Stimulated activated naive CD8-positive, alpha-beta T cell treated with anti-CD3 and anti-CD28 coated beads, Interleukin-15, amount 100 ng/mL, for 72 hours (primary cell): ENCODE measurements around the gene IDH3G.

Experiments
- ATAC-seq: fragments of 150-1000 bp; cut with Tn5 transposase; 2 replicates; pipeline ENCODE4 v1.10.0; 2021; ENCODE audit warnings: mild to moderate bottlenecking, moderate library complexity
- DNase-seq, 2 donors: peaks; one replicate each; pipeline ENCODE4 v3.0.0; 2021 to 2022
- H3K27ac Mint-ChIP-seq, 2 donors: one replicate each; pipeline ENCODE4 v1.8.0; 2022; ENCODE audit warnings: mild to moderate bottlenecking in 2 of 2, mixed read lengths in 2 of 2, moderate library complexity in 2 of 2
- H3K27me3 Mint-ChIP-seq: one replicate; pipeline ENCODE4 v1.8.0; 2022; ENCODE audit warnings: mixed read lengths
- H3K4me1 Mint-ChIP-seq: one replicate; pipeline ENCODE4 v1.8.0; 2022; ENCODE audit warnings: mild to moderate bottlenecking, mixed read lengths
- H3K4me3 Mint-ChIP-seq, 2 donors: one replicate each; pipeline ENCODE4 v1.8.0; 2022; ENCODE audit warnings: mild to moderate bottlenecking in 2 of 2, mixed read lengths in 2 of 2, moderate library complexity in 1 of 2
- H3K9me3 Mint-ChIP-seq, 2 donors: one replicate each; pipeline ENCODE4 v1.8.0; 2022; ENCODE audit warnings: mixed read lengths in 2 of 2

The IDH3G gene

GRCh38 chrX:153802513-153803045 is 8.4 kb upstream of the IDH3G start:
- Mint-ChIP-seq H3K4me3 (no peak overlapping the region), H3K27me3 (no peaks in the 10 kb centered on the region), H3K9me3 (no peaks in the 10 kb centered on the region), H3K27ac (no peak overlapping the region), H3K4me1 (peaks cover 11% of the 10 kb centered on the region)
- DNase-seq (no peak), ATAC-seq (peak; percentile 14)

- Mint-ChIP-seq H3K27ac (no peak overlapping the region), H3K9me3 (no peaks in the 10 kb centered on the region), H3K4me3 (no peak overlapping the region), H3K4me1 (peaks cover 16% of the 10 kb centered on the region), H3K27me3 (no peaks in the 10 kb centered on the region)
- DNase-seq (no peak), ATAC-seq (no peak)
Observed at GRCh38 chrX:153801669-153802068, 7.5 kb upstream of the IDH3G start.

- Mint-ChIP-seq H3K27ac (no peak overlapping the region), H3K4me3 (no peak overlapping the region), H3K9me3 (no peaks in the 10 kb centered on the region), H3K27me3 (no peaks in the 10 kb centered on the region), H3K4me1 (peaks cover 25% of the 10 kb centered on the region)
- DNase-seq (no peak), ATAC-seq (no peak)
Observed at GRCh38 chrX:153800746-153801145, 6.6 kb upstream of the IDH3G start.

GRCh38 chrX:153800177-153800722 is 6.1 kb upstream of the IDH3G start:
- H3K9me3 Mint-ChIP-seq = no peaks in the 10 kb centered on the region
- no peaks in the 10 kb centered on the region for H3K27me3 Mint-ChIP-seq
- peaks cover 27% of the 10 kb centered on the region for H3K4me1 Mint-ChIP-seq
- no peak overlapping the region for H3K4me3 Mint-ChIP-seq
- ATAC-seq (peak; percentile 3), DNase-seq (no peak)
- no peak overlapping the region for H3K27ac Mint-ChIP-seq

GRCh38 chrX:153799326-153799725 is 5.2 kb upstream of the IDH3G start:
- H3K4me1 Mint-ChIP-seq = peaks cover 32% of the 10 kb centered on the region
- no peaks in the 10 kb centered on the region for H3K27me3 Mint-ChIP-seq
- DNase-seq (no peak), ATAC-seq (no peak)
- H3K27ac Mint-ChIP-seq = no peak overlapping the region
- H3K9me3 Mint-ChIP-seq = no peaks in the 10 kb centered on the region
- H3K4me3 Mint-ChIP-seq = no peak overlapping the region

- DNase-seq = no peak
- no peak for ATAC-seq
- H3K27me3 Mint-ChIP-seq = no peaks in the 10 kb centered on the region
- no peak overlapping the region for H3K27ac Mint-ChIP-seq
- peaks cover 37% of the 10 kb centered on the region for H3K4me1 Mint-ChIP-seq
- no peaks in the 10 kb centered on the region for H3K9me3 Mint-ChIP-seq
- H3K4me3 Mint-ChIP-seq = no peak overlapping the region
Observed at GRCh38 chrX:153797415-153798015, 3.3 kb upstream of the IDH3G start.

- H3K27me3 Mint-ChIP-seq = no peaks in the 10 kb centered on the region
- H3K4me3 Mint-ChIP-seq = peak overlapping the region; percentile 94 to 99
- peaks cover 37% of the 10 kb centered on the region for H3K4me1 Mint-ChIP-seq
- DNase-seq (peak; percentile 15 to 28), ATAC-seq (peak; percentile 22)
- H3K27ac Mint-ChIP-seq = peak overlapping the region; percentile 87 to 94
- no peaks in the 10 kb centered on the region for H3K9me3 Mint-ChIP-seq
Observed at GRCh38 chrX:153794897-153795816, 982 bp upstream of the IDH3G start.

GRCh38 chrX:153793291-153793690 is 884 bp downstream of the IDH3G start:
- no peak for DNase-seq
- Mint-ChIP-seq H3K4me1 (peaks cover 35% of the 10 kb centered on the region), H3K27ac (peak overlapping the region; percentile 82 to 97), H3K27me3 (no peaks in the 10 kb centered on the region), H3K9me3 (no peaks in the 10 kb centered on the region), H3K4me3 (peak overlapping the region; percentile 94 to 99)
- ATAC-seq = no peak

- no peak for DNase-seq
- Mint-ChIP-seq H3K27me3 (no peaks in the 10 kb centered on the region), H3K9me3 (no peaks in the 10 kb centered on the region), H3K4me1 (peaks cover 32% of the 10 kb centered on the region), H3K4me3 (no peak overlapping the region), H3K27ac (no peak overlapping the region)
- ATAC-seq = no peak
Observed at GRCh38 chrX:153792368-153792767, 1.8 kb downstream of the IDH3G start.

GRCh38 chrX:153791104-153791852 is 2.9 kb downstream of the IDH3G start:
- Mint-ChIP-seq H3K27me3 (no peaks in the 10 kb centered on the region), H3K9me3 (no peaks in the 10 kb centered on the region), H3K4me1 (peaks cover 23% of the 10 kb centered on the region), H3K4me3 (no peak overlapping the region), H3K27ac (no peak overlapping the region)
- ATAC-seq = no peak
- DNase-seq = no peak

GRCh38 chrX:153789654-153790053 is 4.5 kb downstream of the IDH3G start:
- ATAC-seq (no peak), DNase-seq (no peak)
- H3K27ac Mint-ChIP-seq = no peak overlapping the region
- H3K4me1 Mint-ChIP-seq = peaks cover 11% of the 10 kb centered on the region
- no peaks in the 10 kb centered on the region for H3K9me3 Mint-ChIP-seq
- H3K27me3 Mint-ChIP-seq = no peaks in the 10 kb centered on the region
- no peak overlapping the region for H3K4me3 Mint-ChIP-seq

- no peaks in the 10 kb centered on the region for H3K4me1 Mint-ChIP-seq
Observed at GRCh38 chrX:153786669-153787068, 7.5 kb downstream of the IDH3G start.

GRCh38 chrX:153784325-153784967 is 9.7 kb downstream of the IDH3G start:
- Mint-ChIP-seq H3K4me1 (peaks cover 9% of the 10 kb centered on the region), H3K4me3 (no peak overlapping the region), H3K9me3 (no peaks in the 10 kb centered on the region), H3K27ac (no peak overlapping the region), H3K27me3 (peaks cover 12% of the 10 kb centered on the region)
- ATAC-seq (no peak), DNase-seq (no peak)

More at GRCh38 chrX:153786669-153787068, 7.5 kb downstream of the IDH3G start:
- ATAC-seq = no peak
- DNase-seq = no peak
- Mint-ChIP-seq H3K27me3 (no peaks in the 10 kb centered on the region), H3K27ac (no peak overlapping the region), H3K9me3 (no peaks in the 10 kb centered on the region), H3K4me3 (no peak overlapping the region)

- Mint-ChIP-seq H3K4me3 (no peak overlapping the region), H3K27ac (no peak overlapping the region), H3K4me1 (peaks cover 9% of the 10 kb centered on the region), H3K9me3 (no peaks in the 10 kb centered on the region), H3K27me3 (peaks cover 12% of the 10 kb centered on the region)
- ATAC-seq = no peak
- DNase-seq = no peak
Observed at GRCh38 chrX:153783378-153784013, 10.7 kb downstream of the IDH3G start.
